Measurements from ENCODE around the gene PPP1R15A. TPM values are rescaled to one million over a fixed set of nuclear protein-coding genes. Genes with fewer than 3 reads are reported as not detected.
"Not testable (repeated sequence)": the region's sequence is repeated elsewhere in the genome, so short reads cannot be mapped to it uniquely, and the experiment has no call there.

Gene PPP1R15A
- total and polyA plus RNA-seq, 5 experiments from 2014 or later: 17.2 to 59.9 (median 47.3) TPM

DNA sequence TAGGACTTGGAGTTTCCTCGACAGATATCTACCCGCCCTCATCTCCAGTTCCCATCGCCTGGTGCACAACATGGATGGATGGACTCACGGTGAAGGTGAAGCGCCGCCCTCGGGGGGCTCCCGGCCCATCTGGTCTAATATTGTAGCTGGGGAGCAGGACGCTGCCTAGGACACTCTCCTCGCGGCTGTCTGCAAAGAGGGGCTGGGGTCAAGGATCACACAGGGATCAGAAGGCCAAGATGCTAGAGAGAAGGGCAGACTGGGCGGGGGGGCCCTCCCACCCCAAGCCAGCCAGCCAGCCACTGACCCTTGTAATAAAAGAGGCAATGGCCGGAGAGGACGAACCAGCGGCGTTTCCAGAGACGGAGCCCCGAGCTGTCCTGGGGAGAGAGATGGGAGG, 10.9 kb upstream of the PPP1R15A start:
- POLR2A ChIA-PET: interaction anchor here (0.7 kb wide), 1 partner anchor 18 kb away, joined by 6 read pairs; no protein-coding TSS in a partner anchor
- no peaks in the 10 kb centered on the region for H3K27me3 Mint-ChIP-seq
- no peak overlapping the region for H3K27ac Mint-ChIP-seq
- H3K4me3 Mint-ChIP-seq: no peak overlapping the region
- H3K36me3 Mint-ChIP-seq: no peaks in the 10 kb centered on the region
- DNase-seq (no peak), ATAC-seq (no peak)
- peaks cover 4 to 15% (median 8%) of the 10 kb centered on the region in 4 donors for H3K4me1 Mint-ChIP-seq
- H3K9me3 Mint-ChIP-seq: no peaks in the 10 kb centered on the region

GRCh38 chr19:48862827-48863226, 9.4 kb upstream of the PPP1R15A start:
- Mint-ChIP-seq H3K9me3 (no peaks in the 10 kb centered on the region), H3K27me3 (no peaks in the 10 kb centered on the region), H3K4me3 (no peak overlapping the region), H3K4me1 (peaks cover 4 to 15% (median 8%) of the 10 kb centered on the region in 4 donors), H3K27ac (no peak overlapping the region), H3K36me3 (no peaks in the 10 kb centered on the region)
- ATAC-seq (no peak), DNase-seq (no peak)
- POLR2A ChIA-PET: no interaction called here

GRCh38 chr19:48866692-48867091, 5.5 kb upstream of the PPP1R15A start:
- DNase-seq (no peak), ATAC-seq (no peak)
- no peak overlapping the region for H3K4me3 Mint-ChIP-seq
- H3K27ac Mint-ChIP-seq: no peak overlapping the region
- POLR2A ChIA-PET: interaction anchor here (0.5 to 0.7 kb wide), 3 partner anchors 42 to 506 kb away, joined by 3 read pairs; partner anchors contain the start of gene GYS1
- H3K27me3 Mint-ChIP-seq: peaks cover 0 to 2% (median 0%) of the 10 kb centered on the region in 5 donors
- no peaks in the 10 kb centered on the region for H3K36me3 Mint-ChIP-seq
- H3K9me3 Mint-ChIP-seq: no peaks in the 10 kb centered on the region
- peaks cover 0 to 3% (median 1%) of the 10 kb centered on the region in 4 donors for H3K4me1 Mint-ChIP-seq

GRCh38 chr19:48867123-48867745, 5.0 kb upstream of the PPP1R15A start:
- Mint-ChIP-seq H3K4me1 (peaks cover 2 to 6% (median 4%) of the 10 kb centered on the region in 4 donors), H3K9me3 (no peaks in the 10 kb centered on the region), H3K27me3 (peaks cover 0 to 2% (median 0%) of the 10 kb centered on the region in 5 donors), H3K4me3 (no peak overlapping the region), H3K27ac (peak overlapping the region in 1 of 10 donors; percentile 59), H3K36me3 (peaks cover 0 to 1% (median 0%) of the 10 kb centered on the region in 3 donors)
- no peak for ATAC-seq
- DNase-seq: no peak
- POLR2A ChIA-PET: interaction anchor here (0.5 to 0.7 kb wide), 3 partner anchors 41 to 506 kb away, joined by 3 read pairs; partner anchors contain the start of gene GYS1

- Mint-ChIP-seq H3K27me3 (peaks cover 0 to 5% (median 0%) of the 10 kb centered on the region in 5 donors), H3K27ac (peak overlapping the region in 2 of 10 donors; percentile 56 to 59), H3K9me3 (no peaks in the 10 kb centered on the region), H3K4me3 (no peak overlapping the region), H3K4me1 (peaks cover 6 to 9% (median 7%) of the 10 kb centered on the region in 4 donors), H3K36me3 (peaks cover 0 to 3% (median 0%) of the 10 kb centered on the region in 3 donors)
- no peak for DNase-seq
- no peak for ATAC-seq
- POLR2A ChIA-PET: no interaction called here
Measured at GRCh38 chr19:48867746-48868113, 4.5 kb upstream of the PPP1R15A start.

DNA sequence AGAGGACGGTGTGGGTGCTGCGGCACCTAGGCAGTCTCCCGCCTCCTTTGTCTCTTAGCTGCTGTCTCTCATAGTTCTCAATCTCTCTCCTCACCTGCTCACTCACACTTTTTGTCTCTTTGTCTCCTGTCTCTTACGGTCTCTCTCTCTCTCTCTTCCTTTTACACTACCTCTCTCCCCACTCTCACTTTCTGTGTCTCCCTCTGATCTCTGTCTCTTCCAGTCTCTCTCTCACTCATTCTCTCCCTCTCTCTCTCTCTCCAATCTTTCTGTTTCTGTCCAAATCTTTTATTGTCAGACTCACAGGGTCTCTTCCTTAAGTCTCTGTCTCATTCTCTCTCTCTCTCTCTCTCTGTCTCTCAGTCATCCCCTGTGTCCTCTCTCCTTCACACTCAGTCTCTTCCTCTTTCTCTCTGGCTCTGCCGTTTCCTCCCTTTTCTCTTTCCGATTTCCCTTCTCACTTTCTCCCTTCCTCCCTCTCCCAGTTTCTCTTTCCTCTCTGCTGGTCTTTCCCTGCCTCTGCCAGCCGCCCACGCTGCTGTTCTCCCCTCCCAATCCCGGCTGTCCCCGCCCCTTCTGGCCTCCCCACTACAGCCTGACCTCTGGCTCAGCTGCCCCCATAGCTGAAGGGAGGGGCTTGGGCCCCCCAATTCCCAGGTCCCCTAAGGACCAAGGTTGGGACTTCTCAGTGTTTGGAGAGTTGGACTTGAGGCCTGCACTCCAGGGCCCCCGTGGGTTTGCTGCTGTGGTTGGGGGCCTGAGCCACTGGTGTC, 3.9 kb upstream of the PPP1R15A start, which contains the start of gene PLEKHA4:
Gene PLEKHA4 (minus strand): TSS at position 504 of the 773 bp plus-strand sequence. CDS start 997 bp downstream, outside the sequence.
- H3K9me3 Mint-ChIP-seq: no peaks in the 10 kb centered on the region
- no peak for ATAC-seq
- peaks cover 10 to 14% (median 12%) of the 10 kb centered on the region in 4 donors for H3K4me1 Mint-ChIP-seq
- H3K27ac Mint-ChIP-seq: peak within 1 kb of the TSS in 6 of 10 donors; percentile 6 to 59 (median 26)
- POLR2A ChIA-PET: no interaction called here
- H3K36me3 Mint-ChIP-seq: peaks cover 0 to 6% (median 1%) of the 10 kb centered on the region in 3 donors
- H3K4me3 Mint-ChIP-seq: no peak within 1 kb of the TSS
- peaks cover 0 to 5% (median 0%) of the 10 kb centered on the region in 5 donors for H3K27me3 Mint-ChIP-seq
- DNase-seq: no peak

DNA sequence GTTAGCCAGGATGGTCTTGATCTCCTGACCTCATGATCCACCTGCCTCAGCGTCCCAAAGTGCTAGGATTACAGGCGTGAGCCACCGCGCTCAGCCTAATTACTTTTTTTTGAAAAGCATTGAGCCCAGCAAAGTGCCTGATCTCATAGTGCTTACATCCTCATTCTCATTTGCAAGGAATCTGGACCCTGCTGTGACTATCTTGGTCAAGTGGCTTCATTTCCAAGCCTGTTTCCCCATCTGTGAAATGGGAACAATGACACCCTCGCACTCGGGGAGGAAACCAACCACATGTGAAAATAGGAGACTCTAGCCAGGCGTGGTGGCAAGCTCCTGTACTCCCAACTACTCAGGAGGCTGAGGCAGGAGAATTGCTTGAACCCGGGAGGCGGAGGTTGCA, 2.2 kb upstream of the PPP1R15A start:
- ATAC-seq (no peak), DNase-seq (no peak)
- peaks cover 0 to 21% (median 7%) of the 10 kb centered on the region in 3 donors for H3K36me3 Mint-ChIP-seq
- no peak overlapping the region for H3K4me3 Mint-ChIP-seq
- peaks cover 27 to 30% (median 28%) of the 10 kb centered on the region in 4 donors for H3K4me1 Mint-ChIP-seq
- no peaks in the 10 kb centered on the region for H3K9me3 Mint-ChIP-seq
- POLR2A ChIA-PET: interaction anchor here (0.7 to 1.7 kb wide), 2 partner anchors 95 to 778 kb away, joined by 9 to 10 read pairs; partner anchors contain the start of gene FTL
- peak overlapping the region in 2 of 10 donors; percentile 21 to 39 for H3K27ac Mint-ChIP-seq
- H3K27me3 Mint-ChIP-seq: peaks cover 0 to 5% (median 0%) of the 10 kb centered on the region in 5 donors

- Mint-ChIP-seq H3K4me3 (peak overlapping the region; percentile 95 to 100 (median 98)), H3K36me3 (peaks cover 0 to 35% (median 7%) of the 10 kb centered on the region in 3 donors), H3K4me1 (peaks cover 29 to 45% (median 40%) of the 10 kb centered on the region in 4 donors), H3K27ac (peak overlapping the region in 9 of 10 donors; percentile 94 to 100 (median 100))
- POLR2A ChIA-PET: interaction anchor here (0.5 to 3.5 kb wide), 10 partner anchors 10 to 599 kb away, joined by 3 to 28 read pairs (median 5); partner anchors contain the start of gene FTL
- not testable (repeated sequence) for H3K27me3 Mint-ChIP-seq, DNase-seq, ATAC-seq, H3K9me3 Mint-ChIP-seq
Measured at GRCh38 chr19:48871471-48872181, 595 bp upstream of the PPP1R15A start.

DNA sequence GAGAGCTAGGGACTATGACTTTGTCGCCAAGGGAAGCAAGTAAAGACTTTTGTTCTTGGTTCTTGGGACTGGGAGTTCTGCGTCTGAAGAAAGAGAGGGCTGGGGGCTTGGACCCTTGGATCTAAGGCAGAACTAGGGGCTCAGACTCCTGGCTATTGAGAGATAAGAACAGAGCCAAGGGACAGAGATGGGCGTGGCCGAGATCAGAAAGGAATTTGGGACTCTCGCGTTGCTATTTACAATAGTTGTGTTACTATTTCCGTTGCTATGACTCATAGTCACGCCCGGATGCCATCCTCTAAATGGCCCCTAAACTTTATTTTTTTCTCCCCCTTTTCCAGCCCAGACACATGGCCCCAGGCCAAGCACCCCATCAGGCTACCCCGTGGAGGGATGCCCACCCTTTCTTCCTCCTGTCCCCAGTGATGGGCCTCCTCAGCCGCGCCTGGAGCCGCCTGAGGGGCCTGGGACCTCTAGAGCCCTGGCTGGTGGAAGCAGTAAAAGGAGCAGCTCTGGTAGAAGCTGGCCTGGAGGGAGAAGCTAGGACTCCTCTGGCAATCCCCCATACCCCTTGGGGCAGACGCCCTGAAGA, 759 bp downstream of the PPP1R15A start:
- peaks cover 0 to 5% (median 0%) of the 10 kb centered on the region in 5 donors for H3K27me3 Mint-ChIP-seq
- ATAC-seq: peak; percentile 40 to 52

DNA sequence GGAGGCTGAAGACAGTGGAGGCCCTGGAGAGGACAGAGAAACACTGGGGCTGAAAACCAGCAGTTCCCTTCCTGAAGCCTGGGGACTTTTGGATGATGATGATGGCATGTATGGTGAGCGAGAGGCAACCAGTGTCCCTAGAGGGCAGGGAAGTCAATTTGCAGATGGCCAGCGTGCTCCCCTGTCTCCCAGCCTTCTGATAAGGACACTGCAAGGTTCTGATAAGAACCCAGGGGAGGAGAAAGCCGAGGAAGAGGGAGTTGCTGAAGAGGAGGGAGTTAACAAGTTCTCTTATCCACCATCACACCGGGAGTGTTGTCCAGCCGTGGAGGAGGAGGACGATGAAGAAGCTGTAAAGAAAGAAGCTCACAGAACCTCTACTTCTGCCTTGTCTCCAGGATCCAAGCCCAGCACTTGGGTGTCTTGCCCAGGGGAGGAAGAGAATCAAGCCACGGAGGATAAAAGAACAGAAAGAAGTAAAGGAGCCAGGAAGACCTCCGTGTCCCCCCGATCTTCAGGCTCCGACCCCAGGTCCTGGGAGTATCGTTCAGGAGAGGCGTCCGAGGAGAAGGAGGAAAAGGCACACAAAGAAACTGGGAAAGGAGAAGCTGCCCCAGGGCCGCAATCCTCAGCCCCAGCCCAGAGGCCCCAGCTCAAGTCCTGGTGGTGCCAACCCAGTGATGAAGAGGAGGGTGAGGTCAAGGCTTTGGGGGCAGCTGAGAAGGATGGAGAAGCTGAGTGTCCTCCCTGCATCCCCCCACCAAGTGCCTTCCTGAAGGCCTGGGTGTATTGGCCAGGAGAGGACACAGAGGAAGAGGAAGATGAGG, 1.5 kb downstream of the PPP1R15A start:
- H3K36me3 Mint-ChIP-seq: peaks cover 0 to 50% (median 7%) of the 10 kb centered on the region in 3 donors
- ATAC-seq (no peak), DNase-seq (peak in 3 of 10 donors; percentile 36 to 47 (median 39))
- no peaks in the 10 kb centered on the region for H3K9me3 Mint-ChIP-seq
- peak overlapping the region; percentile 95 to 100 (median 98) for H3K4me3 Mint-ChIP-seq
- POLR2A ChIA-PET: interaction anchor here (0.6 to 3.5 kb wide), 13 partner anchors 13 to 443 kb away, joined by 3 to 28 read pairs (median 5); partner anchors contain the start of genes FTL and NUCB1
- H3K4me1 Mint-ChIP-seq: peaks cover 29 to 47% (median 42%) of the 10 kb centered on the region in 4 donors
- H3K27ac Mint-ChIP-seq: peak overlapping the region; percentile 94 to 100 (median 100)
- peaks cover 0 to 5% (median 0%) of the 10 kb centered on the region in 5 donors for H3K27me3 Mint-ChIP-seq

More for the DNA sequence above, 759 bp downstream of the PPP1R15A start:
- peak; percentile 54 to 93 (median 82) for DNase-seq
- peaks cover 0 to 45% (median 7%) of the 10 kb centered on the region in 3 donors for H3K36me3 Mint-ChIP-seq
- peaks cover 31 to 46% (median 42%) of the 10 kb centered on the region in 4 donors for H3K4me1 Mint-ChIP-seq
- H3K27ac Mint-ChIP-seq: peak overlapping the region; percentile 94 to 100 (median 100)
- H3K9me3 Mint-ChIP-seq: no peaks in the 10 kb centered on the region
- peak overlapping the region; percentile 95 to 100 (median 98) for H3K4me3 Mint-ChIP-seq
- POLR2A ChIA-PET: interaction anchor here (0.7 to 3.5 kb wide), 11 partner anchors 14 to 98 kb away, joined by 3 to 28 read pairs (median 5); partner anchors contain the start of genes FTL and NUCB1
